MG63 (cell line): Measurements from ENCODE around the gene GLE1. TPM values are rescaled to one million over a fixed set of nuclear protein-coding genes. Genes with fewer than 3 reads are reported as not detected.

ENCODE experiments used
- DNase-seq: peaks from one replicate; pipeline ENCODE4 v3.0.0-alpha.2; 2020
- H3K27me3 ChIP-seq: fragments of 250-450 bp; sonication (Bioruptor Pico); 2 replicates; pipeline ENCODE4 v1.5.1; 2020; ENCODE audit warnings: mild to moderate bottlenecking, moderate library complexity
- H3K36me3 ChIP-seq: fragments of 250-450 bp; sonication (Bioruptor Pico); 2 replicates; pipeline ENCODE4 v1.5.1; 2020; ENCODE audit warnings: mild to moderate bottlenecking, moderate library complexity
- H3K4me3 ChIP-seq: fragments of 250-450 bp; sonication (Bioruptor Pico); 2 replicates; pipeline ENCODE4 v1.5.1; 2020; ENCODE audit warnings: mild to moderate bottlenecking, moderate library complexity
- H3K9me3 ChIP-seq: fragments of 250-450 bp; sonication (Bioruptor Pico); 2 replicates; pipeline ENCODE4 v1.5.1; 2020; ENCODE audit warnings: mild to moderate bottlenecking, moderate library complexity
- total RNA-seq: library from RNA; depleted of rRNA; stranded (reverse); fragments of >200 nt; shearing (Covaris generic); gene quantifications from 2 replicates; pipeline ENCODE4 v1.2.3, GENCODE V29; 2014; ENCODE audit warnings: low replicate concordance; rRNA removed

GLE1 gene, protein sequence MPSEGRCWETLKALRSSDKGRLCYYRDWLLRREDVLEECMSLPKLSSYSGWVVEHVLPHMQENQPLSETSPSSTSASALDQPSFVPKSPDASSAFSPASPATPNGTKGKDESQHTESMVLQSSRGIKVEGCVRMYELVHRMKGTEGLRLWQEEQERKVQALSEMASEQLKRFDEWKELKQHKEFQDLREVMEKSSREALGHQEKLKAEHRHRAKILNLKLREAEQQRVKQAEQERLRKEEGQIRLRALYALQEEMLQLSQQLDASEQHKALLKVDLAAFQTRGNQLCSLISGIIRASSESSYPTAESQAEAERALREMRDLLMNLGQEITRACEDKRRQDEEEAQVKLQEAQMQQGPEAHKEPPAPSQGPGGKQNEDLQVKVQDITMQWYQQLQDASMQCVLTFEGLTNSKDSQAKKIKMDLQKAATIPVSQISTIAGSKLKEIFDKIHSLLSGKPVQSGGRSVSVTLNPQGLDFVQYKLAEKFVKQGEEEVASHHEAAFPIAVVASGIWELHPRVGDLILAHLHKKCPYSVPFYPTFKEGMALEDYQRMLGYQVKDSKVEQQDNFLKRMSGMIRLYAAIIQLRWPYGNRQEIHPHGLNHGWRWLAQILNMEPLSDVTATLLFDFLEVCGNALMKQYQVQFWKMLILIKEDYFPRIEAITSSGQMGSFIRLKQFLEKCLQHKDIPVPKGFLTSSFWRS
- 58.5 and 60.3 TPM in 2 replicates for total RNA-seq

DNA sequence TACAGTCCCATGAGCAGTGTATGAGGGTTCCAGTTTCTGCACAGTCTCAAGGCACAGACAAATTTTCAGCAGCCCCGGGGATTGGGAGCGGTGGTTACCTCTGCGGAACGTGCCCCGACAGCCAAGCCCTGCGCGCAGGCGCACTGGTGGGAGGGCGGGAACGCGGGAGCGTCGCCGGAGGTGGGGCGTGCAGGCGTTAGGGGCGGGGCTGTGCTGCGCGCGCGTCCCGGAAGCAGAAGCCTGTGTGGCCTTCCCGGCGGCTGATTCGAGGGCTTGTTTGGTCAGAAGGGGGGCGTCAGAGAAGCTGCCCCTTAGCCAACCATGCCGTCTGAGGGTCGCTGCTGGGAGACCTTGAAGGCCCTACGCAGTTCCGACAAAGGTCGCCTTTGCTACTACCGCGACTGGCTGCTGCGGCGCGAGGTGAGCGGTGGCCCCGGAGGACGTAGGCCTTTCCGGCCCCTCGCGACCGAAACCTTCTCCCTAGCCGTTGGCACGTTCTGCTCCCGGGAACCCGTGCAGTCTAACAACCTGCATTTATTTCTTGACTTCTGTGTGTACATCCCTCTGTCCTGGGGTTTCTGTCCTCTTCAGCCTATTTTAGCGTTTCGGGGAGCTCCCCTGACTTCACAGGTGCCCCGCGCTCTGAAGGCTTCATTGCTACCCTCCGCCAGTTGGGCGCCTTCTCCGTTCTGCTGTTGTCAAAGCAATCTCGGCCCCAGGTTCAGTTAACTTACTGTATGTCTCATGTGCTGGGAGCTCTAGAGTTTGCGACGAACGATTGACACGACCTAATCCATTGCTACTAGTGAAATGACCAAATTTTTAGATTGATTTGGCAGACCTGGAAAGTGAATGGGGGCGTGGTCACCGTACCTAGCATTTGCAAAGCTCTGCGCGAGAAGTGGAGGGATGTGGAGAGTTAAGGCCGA, at the start of gene GLE1:
GLE1 (plus strand) TSS at position 235 of the 929 bp plus-strand sequence; CDS start at position 322, 87 bp downstream.
- peak; percentile 91 for DNase-seq
- Histone ChIP-seq H3K9me3 (no peaks in the 10 kb centered on the region), H3K27me3 (no peaks in the 10 kb centered on the region), H3K36me3 (peaks cover 16% of the 10 kb centered on the region; the same call in 1 of the 2 replicates), H3K4me3 (peak within 1 kb of the TSS; percentile 90)

DNA sequence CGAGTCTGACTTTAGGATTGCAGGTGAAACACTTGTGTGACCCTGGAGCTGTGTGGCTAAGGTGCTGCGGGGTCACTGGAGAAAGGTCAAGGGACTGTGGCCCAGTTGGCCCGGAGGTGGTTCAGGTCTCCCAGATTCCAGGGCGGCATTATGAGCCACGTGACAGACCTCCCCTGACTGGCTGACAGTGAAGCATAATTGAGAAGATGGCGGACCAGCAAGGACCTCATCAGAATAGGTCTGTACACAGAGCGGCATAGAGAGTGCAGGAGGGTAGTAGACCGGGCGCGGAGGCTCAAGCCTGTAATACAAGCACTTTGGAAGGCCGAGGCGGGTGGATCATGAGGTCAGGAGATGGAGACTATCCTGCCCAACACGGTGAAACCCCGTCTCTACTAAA, 49.5 kb upstream of the GLE1 start:
- H3K4me3 ChIP-seq, result no peak overlapping the region
- DNase-seq, result no peak
- no peaks in the 10 kb centered on the region for H3K27me3 ChIP-seq
- no peaks in the 10 kb centered on the region for H3K36me3 ChIP-seq
- H3K9me3 ChIP-seq, result no peaks in the 10 kb centered on the region

DNA sequence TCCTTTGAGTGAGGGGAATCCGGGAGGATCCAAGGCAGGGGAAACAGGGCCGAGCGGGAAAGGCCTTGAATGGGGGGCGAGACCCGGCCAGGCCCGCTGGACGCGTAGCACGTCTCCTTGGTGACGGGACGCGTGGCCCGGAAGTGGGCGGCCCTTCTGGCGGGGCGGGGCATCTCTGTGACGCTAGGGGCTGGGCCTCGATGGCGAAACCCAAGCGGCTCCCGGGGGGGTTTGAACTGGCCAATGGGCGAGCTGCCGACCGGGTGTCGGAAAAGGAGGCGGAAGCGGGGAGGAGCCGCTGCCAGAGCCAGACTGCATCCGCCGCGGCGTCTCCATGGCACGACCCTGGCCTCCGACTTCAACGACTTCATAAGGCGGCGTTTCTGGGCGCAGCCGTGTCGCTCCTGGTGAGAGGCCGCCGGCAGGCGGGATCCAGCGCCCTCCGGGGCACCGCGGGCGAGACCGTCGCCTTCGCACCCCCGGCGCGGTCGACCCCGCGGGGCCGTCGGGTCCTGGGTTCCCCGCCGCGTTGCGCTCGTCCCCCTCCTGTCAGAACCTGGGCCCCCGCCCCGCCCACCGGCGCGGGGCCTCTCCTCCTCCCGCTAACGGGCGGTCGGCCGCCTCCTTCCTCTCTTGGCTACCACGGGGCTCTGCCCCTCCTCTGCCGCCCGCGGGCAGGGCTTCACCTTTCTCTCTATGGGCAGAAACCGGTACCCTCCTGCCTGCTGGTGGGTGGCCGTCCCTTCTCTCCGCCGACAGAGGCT, 48.5 kb upstream of the GLE1 start, which contains the start of gene ODF2:
ODF2 (plus strand) TSS at position 158 of the 764 bp plus-strand sequence; CDS start at position 244, 86 bp downstream.
- peak; percentile 97 for DNase-seq
- no peaks in the 10 kb centered on the region for H3K27me3 ChIP-seq
- H3K36me3 ChIP-seq, result peaks cover 5% of the 10 kb centered on the region
- H3K4me3 ChIP-seq, result peak within 1 kb of the TSS; percentile 78
- no peaks in the 10 kb centered on the region for H3K9me3 ChIP-seq

DNA sequence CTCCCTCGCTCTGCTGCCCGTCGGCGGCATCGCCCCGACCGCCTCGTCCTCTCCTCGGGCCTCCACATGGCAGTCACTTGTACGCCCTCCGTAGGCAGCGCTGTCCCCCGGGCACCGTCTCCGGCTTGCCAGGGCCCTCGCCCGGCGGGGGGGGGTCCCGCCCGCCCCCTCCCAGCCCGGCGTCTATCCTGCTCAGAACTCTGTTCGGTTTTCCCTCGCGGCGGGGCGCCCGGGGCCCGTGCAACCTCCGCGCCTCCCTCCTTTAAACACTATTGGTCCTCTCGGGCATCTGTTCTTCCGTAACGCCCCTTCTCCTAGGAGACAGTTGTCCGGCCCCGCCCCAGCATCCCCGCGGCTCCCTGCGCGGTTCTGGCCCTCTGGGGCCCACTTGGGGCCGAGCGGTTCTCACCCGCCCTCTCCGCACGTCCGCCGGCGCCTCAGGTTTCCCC, 47.9 kb upstream of the GLE1 start:
- H3K4me3 ChIP-seq, result peak overlapping the region; percentile 78
- no peaks in the 10 kb centered on the region for H3K27me3 ChIP-seq
- H3K9me3 ChIP-seq, result no peaks in the 10 kb centered on the region
- DNase-seq, result peak; percentile 80
- H3K36me3 ChIP-seq, result peaks cover 9% of the 10 kb centered on the region

DNA sequence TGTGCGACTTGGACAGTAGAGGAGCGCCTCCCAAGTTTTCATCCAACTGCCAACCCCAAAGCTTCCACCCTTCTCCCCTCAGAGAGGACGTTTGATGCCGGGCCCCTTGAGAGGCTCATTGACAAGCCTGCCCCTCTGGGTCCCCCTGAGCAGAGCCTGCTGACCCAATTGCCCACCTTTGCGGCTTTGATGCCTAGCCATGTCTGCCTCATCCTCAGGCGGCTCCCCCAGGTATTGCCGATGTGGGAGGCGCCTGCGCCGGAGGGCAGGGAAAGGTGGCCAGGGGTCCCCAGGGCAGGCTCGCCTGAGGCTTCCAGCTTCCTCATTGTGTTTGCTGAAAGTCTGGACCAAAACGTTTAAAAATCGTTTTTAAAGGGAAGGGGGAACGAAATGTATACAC, 47.3 kb upstream of the GLE1 start:
- Histone ChIP-seq H3K9me3 (no peaks in the 10 kb centered on the region), H3K4me3 (peak overlapping the region; percentile 78), H3K27me3 (no peaks in the 10 kb centered on the region), H3K36me3 (peaks cover 10% of the 10 kb centered on the region)
- no peak for DNase-seq

DNA sequence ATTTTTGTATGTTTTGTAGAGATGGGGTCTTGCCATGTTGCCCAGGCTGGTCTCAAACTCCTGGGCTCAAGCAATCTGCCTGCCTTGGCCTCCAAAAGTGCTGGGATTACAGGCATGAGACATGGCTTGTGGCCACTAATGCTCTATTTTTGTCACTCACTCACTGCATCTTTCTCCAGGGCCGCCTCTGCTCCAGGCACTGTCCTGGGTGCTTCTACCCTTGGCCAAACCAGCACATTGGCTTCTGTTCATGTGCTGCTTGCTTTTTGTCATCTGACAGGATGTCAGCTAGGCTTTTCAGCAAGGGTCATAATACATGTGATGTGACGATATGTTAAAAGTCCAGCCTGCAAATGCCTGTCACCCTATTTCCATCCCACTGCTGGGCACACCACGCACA, 45.5 kb upstream of the GLE1 start:
- DNase-seq, result no peak
- Histone ChIP-seq H3K4me3 (no peak overlapping the region), H3K9me3 (no peaks in the 10 kb centered on the region), H3K27me3 (no peaks in the 10 kb centered on the region), H3K36me3 (peaks cover 19% of the 10 kb centered on the region)

DNA sequence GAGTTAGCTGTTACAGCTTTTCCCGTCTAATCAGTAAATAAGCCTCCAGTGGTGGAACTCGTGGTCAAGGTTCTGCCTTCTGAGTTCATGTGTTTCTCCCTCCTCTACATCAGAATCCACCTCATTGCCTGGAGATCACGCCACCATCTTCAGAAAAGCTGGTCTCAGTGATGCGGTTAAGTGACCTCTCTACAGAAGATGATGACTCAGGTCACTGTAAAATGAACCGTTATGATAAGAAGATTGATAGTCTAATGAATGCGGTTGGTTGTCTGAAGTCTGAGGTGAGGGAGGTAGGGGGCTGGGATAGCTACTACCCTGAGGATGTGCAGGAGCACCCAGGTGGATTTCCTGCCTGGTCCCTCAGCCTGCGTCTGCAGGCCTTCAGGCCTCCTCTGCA, 35.4 kb upstream of the GLE1 start:
- DNase-seq, result no peak
- H3K27me3 ChIP-seq, result no peaks in the 10 kb centered on the region
- H3K4me3 ChIP-seq, result no peak overlapping the region
- H3K9me3 ChIP-seq, result no peaks in the 10 kb centered on the region
- H3K36me3 ChIP-seq, result peaks cover 15% of the 10 kb centered on the region

DNA sequence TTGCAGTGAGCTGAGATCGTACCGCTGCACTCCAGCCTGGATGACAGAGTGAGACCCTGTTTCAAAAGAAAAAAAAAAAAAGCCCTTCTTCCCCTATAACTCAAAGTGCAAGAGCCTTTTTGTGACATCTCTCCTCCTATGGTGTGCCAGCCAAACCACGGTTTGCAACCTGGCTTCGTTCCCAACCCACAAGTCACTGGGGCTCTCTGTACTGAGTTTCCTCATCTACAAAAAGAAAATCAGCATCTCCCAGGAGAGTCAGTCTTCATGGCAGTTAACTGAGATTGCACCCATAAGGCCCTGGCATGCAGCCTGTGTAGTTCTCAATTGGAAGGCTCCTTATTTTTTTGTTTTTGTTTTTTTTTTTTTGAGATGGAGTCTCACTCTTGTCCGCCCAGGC, 34.0 kb upstream of the GLE1 start:
- H3K4me3 ChIP-seq, result no peak overlapping the region
- no peaks in the 10 kb centered on the region for H3K9me3 ChIP-seq
- no peaks in the 10 kb centered on the region for H3K27me3 ChIP-seq
- peak; percentile 44 for DNase-seq
- H3K36me3 ChIP-seq, result peaks cover 13% of the 10 kb centered on the region

DNA sequence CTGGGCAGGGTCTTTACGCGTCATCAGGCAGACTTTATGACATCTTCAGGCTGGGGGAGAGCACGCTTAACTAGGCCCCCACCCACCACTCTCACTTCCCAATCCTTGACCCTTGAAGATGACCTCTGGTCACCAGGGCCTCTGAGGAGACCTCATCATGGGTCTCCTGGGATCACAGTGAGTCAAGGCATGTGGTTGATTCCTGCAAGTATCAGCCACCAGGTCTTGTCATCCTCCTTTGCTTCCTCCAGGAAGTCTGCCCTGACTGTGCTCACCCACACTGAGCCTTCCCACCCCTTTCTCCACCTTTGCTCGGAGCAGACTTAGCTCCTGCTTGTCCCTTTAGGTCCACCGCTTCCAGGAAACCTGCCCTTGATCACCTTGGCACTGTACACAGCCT, 31.4 kb upstream of the GLE1 start:
- Histone ChIP-seq H3K9me3 (no peaks in the 10 kb centered on the region), H3K27me3 (no peaks in the 10 kb centered on the region), H3K4me3 (no peak overlapping the region), H3K36me3 (peaks cover 16% of the 10 kb centered on the region)
- DNase-seq, result no peak

DNA sequence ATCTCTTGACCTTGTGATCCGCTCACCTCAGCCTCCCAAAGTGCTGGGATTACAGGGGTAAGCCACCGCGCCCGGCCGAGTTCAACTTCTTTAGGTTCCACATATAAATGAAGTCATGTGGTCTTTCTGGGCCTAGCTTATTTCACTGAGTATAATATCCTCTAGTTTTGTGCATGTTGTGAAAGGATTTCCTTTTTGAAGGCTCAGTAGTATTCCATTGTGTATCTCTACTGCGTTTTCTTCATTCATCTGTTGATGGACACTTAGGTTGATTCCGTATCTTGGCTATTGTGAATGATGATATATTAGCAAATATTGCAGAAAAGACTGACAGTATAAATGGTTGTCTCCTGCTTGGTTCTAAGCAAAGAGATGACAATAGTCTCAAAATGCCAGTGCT, 28.7 kb upstream of the GLE1 start:
- no peak for DNase-seq
- H3K9me3 ChIP-seq, result no peaks in the 10 kb centered on the region
- peaks cover 15% of the 10 kb centered on the region for H3K36me3 ChIP-seq
- H3K4me3 ChIP-seq, result no peak overlapping the region
- H3K27me3 ChIP-seq, result no peaks in the 10 kb centered on the region

DNA sequence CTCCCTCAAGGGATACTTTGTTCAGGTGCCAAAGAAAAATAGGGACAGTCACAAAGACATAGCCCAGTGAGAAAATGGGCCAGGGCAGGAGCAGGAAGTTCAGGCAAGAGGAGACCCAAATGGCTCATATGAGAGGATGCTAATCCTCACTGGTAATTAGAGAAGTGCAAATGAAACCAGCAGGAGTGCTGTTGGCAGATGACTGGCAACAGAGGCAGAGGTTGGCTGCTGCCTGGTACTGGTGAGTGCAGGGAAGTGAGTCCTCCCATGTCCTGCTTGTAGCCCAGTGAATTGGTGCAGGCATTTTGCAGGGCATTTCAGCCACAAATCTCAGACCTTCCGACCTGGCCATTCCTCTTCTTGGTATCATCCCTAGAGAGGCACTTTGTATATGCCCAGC, 25.3 kb upstream of the GLE1 start:
- H3K4me3 ChIP-seq, result no peak overlapping the region
- no peaks in the 10 kb centered on the region for H3K27me3 ChIP-seq
- DNase-seq, result no peak
- H3K9me3 ChIP-seq, result no peaks in the 10 kb centered on the region
- peaks cover 22% of the 10 kb centered on the region for H3K36me3 ChIP-seq

DNA sequence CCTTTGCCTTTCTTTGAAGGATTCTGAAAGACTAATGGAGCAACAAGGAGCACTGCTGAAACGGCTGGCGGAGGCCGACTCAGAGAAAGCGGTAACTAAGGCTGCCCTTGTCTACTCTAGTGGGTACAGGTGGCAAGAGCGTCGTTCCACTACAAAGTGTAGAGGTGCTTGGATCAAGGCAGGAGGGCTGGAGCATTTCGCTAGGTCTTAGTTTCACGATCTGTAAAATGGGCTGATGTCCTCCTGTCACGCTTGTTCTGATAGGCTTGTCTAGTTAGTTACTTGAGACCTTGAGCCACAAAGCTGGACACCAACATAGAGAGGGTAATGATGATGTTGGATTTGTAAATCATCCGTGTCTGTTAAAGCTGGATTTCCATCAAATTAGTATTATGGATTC, 23.0 kb upstream of the GLE1 start:
- Histone ChIP-seq H3K4me3 (no peak overlapping the region), H3K36me3 (peaks cover 19% of the 10 kb centered on the region), H3K27me3 (no peaks in the 10 kb centered on the region), H3K9me3 (no peaks in the 10 kb centered on the region)
- no peak for DNase-seq

DNA sequence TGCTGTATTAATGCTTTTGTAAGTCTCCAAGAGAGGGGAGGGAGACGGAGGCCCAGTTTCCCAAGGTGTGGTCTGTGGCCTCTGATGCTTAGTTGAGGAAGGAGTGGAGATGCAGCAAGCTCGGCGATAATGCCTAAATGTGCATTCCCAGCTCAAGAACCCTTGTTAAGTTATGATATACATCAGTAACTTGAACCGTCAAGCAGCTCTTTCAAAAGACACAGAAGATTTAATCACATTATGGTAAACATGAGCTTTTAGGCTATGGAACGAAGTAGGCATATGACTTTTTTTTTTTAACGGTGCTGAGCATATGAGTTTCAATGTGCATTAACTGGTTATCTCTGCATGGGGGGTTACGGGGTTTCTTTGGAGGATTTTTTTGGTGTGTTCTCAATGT, 22.3 kb upstream of the GLE1 start:
- DNase-seq, result no peak
- Histone ChIP-seq H3K4me3 (no peak overlapping the region), H3K27me3 (no peaks in the 10 kb centered on the region), H3K36me3 (peaks cover 22% of the 10 kb centered on the region), H3K9me3 (no peaks in the 10 kb centered on the region)

DNA sequence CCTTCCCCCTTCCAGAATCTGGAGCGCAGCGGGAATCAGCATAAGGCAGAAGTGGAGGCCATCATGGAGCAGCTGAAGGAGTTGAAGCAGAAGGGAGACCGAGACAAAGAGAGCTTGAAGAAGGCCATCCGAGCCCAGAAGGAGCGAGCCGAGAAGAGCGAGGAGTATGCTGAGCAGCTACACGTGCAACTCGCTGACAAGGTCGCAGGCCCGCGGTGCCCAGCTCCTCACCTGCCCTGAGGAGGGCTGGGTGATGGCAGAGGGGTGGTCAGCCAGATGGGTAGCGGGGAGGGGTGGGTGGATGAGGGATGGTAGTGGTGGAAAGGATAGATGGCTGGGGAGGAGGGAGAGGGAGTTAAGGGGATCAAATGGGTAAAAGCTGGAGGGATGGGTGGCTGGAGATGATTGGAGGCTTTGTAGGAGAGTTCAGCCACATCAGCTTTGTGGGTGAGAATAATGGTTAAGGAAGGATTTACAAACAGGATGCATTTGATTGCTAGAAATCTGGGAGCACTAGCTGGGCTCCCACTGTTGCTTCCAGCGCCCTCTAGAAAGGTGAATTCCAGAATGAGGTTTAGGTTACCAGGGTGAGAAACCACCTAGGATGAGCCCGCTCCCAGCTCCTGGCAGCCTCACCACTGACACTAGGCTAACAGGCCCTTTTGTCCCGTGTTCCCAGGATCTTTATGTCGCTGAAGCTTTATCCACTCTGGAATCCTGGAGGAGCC, 19.7 kb upstream of the GLE1 start:
- peaks cover 28% of the 10 kb centered on the region for H3K36me3 ChIP-seq
- no peaks in the 10 kb centered on the region for H3K27me3 ChIP-seq
- H3K9me3 ChIP-seq, result no peaks in the 10 kb centered on the region
- DNase-seq, result no peak
- no peak overlapping the region for H3K4me3 ChIP-seq

DNA sequence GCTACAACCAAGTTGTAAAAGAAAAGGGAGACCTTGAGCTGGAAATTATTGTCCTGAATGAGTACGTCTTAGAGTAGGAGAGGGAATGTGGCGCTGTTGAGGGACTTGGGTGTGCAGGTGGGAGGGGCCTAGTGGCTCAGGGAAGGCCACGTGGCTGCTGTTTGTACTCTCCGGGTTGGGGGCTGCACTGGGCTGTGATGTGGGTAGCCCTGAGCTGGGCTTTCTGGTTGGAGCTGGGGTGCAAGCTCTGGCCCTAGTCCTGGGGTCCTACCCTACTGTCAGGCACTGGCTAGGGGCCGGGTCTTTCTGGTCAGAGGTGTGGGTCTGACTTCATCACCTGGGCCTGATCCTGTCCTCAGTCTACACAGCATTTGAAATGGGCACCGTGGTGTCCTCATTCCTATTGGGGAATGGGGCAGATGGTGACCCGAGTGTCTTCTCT, 19.1 kb upstream of the GLE1 start:
- H3K4me3 ChIP-seq, result no peak overlapping the region
- DNase-seq, result no peak
- no peaks in the 10 kb centered on the region for H3K9me3 ChIP-seq
- no peaks in the 10 kb centered on the region for H3K27me3 ChIP-seq
- peaks cover 28% of the 10 kb centered on the region for H3K36me3 ChIP-seq
